ENCODE data around the gene BUB1.
"Not testable (repeated sequence)": the region's sequence is repeated elsewhere in the genome, so short reads cannot be mapped to it uniquely, and the experiment has no call there.

DNA sequence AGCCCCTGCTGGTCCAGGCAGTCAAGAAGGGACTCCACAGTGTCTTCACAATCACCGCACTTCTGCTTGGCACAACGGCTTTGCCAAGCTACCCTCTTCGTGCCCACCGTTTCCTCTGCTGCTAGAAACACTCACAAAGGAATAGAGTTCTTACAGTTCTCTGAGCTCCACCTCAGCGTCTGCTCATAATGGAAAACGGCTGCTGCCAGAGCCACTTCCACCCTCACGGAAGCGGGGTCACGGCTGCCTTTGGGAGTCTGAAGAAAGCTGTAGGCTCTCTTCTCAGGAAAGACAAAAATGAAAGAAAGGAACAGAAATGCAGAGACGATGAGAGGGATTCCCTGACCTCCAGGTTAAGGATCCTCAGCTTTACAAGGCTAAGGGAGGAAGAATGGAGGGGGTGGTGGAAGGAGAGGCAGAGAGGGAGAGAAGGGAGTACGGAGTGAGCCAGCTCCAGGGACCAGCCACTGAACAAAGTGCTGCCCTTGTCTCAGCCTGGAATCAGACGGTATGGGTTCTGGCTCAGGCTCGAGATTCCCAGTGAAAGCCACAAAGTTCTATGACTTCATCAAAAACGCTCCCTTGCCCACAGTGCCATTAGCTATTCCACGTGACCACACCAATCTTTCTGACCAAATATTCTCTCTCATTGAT, 88.1 kb downstream of the BUB1 start:
- TF ChIP-seq POLR2A (IDR thresholded peaks at IDR 0.05; ENCODE audit: low read depth, low read length); POLR2AphosphoS5 (IDR thresholded peaks at IDR 0.05; ENCODE audit: low read depth, low read length); TAF1 (IDR thresholded peaks at IDR 0.05; ENCODE audit: borderline replicate concordance, low read depth, low read length): not testable (repeated sequence)

Data from GM12892 (cell line).